Natural killer cell treated with Interleukin-12 subunit alpha and Interleukin-12 subunit beta and Interleukin-15 and Interleukin-18, amount 100 ng/mL, for 72 hours (primary cell): ENCODE results near the gene RING1. TPM values are rescaled to one million over a fixed set of nuclear protein-coding genes. Genes with fewer than 3 reads are reported as not detected.

Source experiments
- ATAC-seq, 2 donors: fragments of 150-1000 bp; cut with Tn5 transposase in 1 of 2; sonication (Bioruptor Pico), chemical (Tn5 transposase) in 1 of 2; 2 replicates each; pipeline ENCODE4 v1.10.0; 2021
- DNase-seq: peaks from one replicate; pipeline ENCODE4 v3.0.0; 2022; ENCODE audit warnings: low spot score
- H3K27ac Mint-ChIP-seq, 2 donors: 1 replicate in 1 of 2; 2 replicates in 1 of 2; pipeline ENCODE4 v1.8.0; 2022; ENCODE audit warnings: mixed read lengths in 2 of 2, mild to moderate bottlenecking in 1 of 2, moderate library complexity in 1 of 2
- H3K27me3 Mint-ChIP-seq, 2 donors: 1 replicate in 1 of 2; 2 replicates in 1 of 2; pipeline ENCODE4 v1.8.0; 2022; ENCODE audit warnings: mixed read lengths in 2 of 2
- H3K36me3 Mint-ChIP-seq: one replicate; pipeline ENCODE4 v1.8.0; 2022; ENCODE audit warnings: mixed read lengths
- H3K4me1 Mint-ChIP-seq, 2 donors: 1 replicate in 1 of 2; 2 replicates in 1 of 2; pipeline ENCODE4 v1.8.0; 2022; ENCODE audit warnings: low read depth in 2 of 2, mixed read lengths in 2 of 2, mild to moderate bottlenecking in 1 of 2
- H3K4me3 Mint-ChIP-seq: one replicate; pipeline ENCODE4 v1.8.0; 2022; ENCODE audit warnings: mixed read lengths
- H3K9me3 Mint-ChIP-seq: 2 replicates; pipeline ENCODE4 v1.8.0; 2022; ENCODE audit warnings: mixed read lengths
- total RNA-seq, 2 donors: library from RNA; stranded (reverse); gene quantifications; one replicate each; pipeline ENCODE4 v1.2.3, GENCODE V29; 2022

RING1 gene
- total RNA-seq, 2 donors from 2014 or later = 31.1 to 35.5 TPM

- DNase-seq (peak; percentile 39), ATAC-seq (no peak)
- H3K4me1 Mint-ChIP-seq = no peaks in the 10 kb centered on the region
- H3K27me3 Mint-ChIP-seq = peaks cover 0 to 5% of the 10 kb centered on the region in 2 donors
- H3K27ac Mint-ChIP-seq = no peak overlapping the region
- no peaks in the 10 kb centered on the region for H3K36me3 Mint-ChIP-seq
- no peaks in the 10 kb centered on the region for H3K9me3 Mint-ChIP-seq
- H3K4me3 Mint-ChIP-seq = no peak overlapping the region
These were observed 39.7 kb upstream of the RING1 start for GRCh38 chr6:33168639-33169038.

- no peaks in the 10 kb centered on the region for H3K27me3 Mint-ChIP-seq
- no peaks in the 10 kb centered on the region for H3K36me3 Mint-ChIP-seq
- no peak overlapping the region for H3K27ac Mint-ChIP-seq
- no peak for ATAC-seq
- H3K4me3 Mint-ChIP-seq = no peak overlapping the region
- H3K9me3 Mint-ChIP-seq = no peaks in the 10 kb centered on the region
- peak; percentile 53 for DNase-seq
- no peaks in the 10 kb centered on the region for H3K4me1 Mint-ChIP-seq
These were observed 38.8 kb upstream of the RING1 start for GRCh38 chr6:33169291-33170175.

GRCh38 chr6:33170176-33171015, 37.9 kb upstream of the RING1 start:
- H3K9me3 Mint-ChIP-seq = no peaks in the 10 kb centered on the region
- H3K4me1 Mint-ChIP-seq = no peaks in the 10 kb centered on the region
- ATAC-seq (no peak), DNase-seq (peak; percentile 50)
- H3K27ac Mint-ChIP-seq = no peak overlapping the region
- H3K4me3 Mint-ChIP-seq = no peak overlapping the region
- no peaks in the 10 kb centered on the region for H3K36me3 Mint-ChIP-seq
- H3K27me3 Mint-ChIP-seq = peaks cover 3 to 5% of the 10 kb centered on the region in 2 donors

- H3K4me1 Mint-ChIP-seq = no peaks in the 10 kb centered on the region
- H3K4me3 Mint-ChIP-seq = no peak overlapping the region
- no peak overlapping the region for H3K27ac Mint-ChIP-seq
- DNase-seq = peak; percentile 54
- H3K27me3 Mint-ChIP-seq = peaks cover 6 to 7% of the 10 kb centered on the region in 2 donors
- no peaks in the 10 kb centered on the region for H3K9me3 Mint-ChIP-seq
- no peak for ATAC-seq
- no peaks in the 10 kb centered on the region for H3K36me3 Mint-ChIP-seq
These were observed 37.1 kb upstream of the RING1 start for GRCh38 chr6:33171016-33171879.

GRCh38 chr6:33171880-33172687, 36.2 kb upstream of the RING1 start:
- no peaks in the 10 kb centered on the region for H3K9me3 Mint-ChIP-seq
- no peaks in the 10 kb centered on the region for H3K4me1 Mint-ChIP-seq
- H3K36me3 Mint-ChIP-seq = no peaks in the 10 kb centered on the region
- peaks cover 6 to 7% of the 10 kb centered on the region in 2 donors for H3K27me3 Mint-ChIP-seq
- peak overlapping the region in 1 of 2 donors; percentile 51 for H3K27ac Mint-ChIP-seq
- no peak overlapping the region for H3K4me3 Mint-ChIP-seq
- peak; percentile 46 for DNase-seq
- no peak for ATAC-seq

- ATAC-seq (no peak), DNase-seq (peak; percentile 53)
- Mint-ChIP-seq H3K4me3 (no peak overlapping the region), H3K27ac (peak overlapping the region in 1 of 2 donors; percentile 51), H3K9me3 (no peaks in the 10 kb centered on the region), H3K27me3 (peaks cover 6 to 7% of the 10 kb centered on the region in 2 donors), H3K4me1 (no peaks in the 10 kb centered on the region), H3K36me3 (no peaks in the 10 kb centered on the region)
These were observed 35.4 kb upstream of the RING1 start for GRCh38 chr6:33172688-33173534.

- Mint-ChIP-seq H3K27me3 (peaks cover 7 to 10% of the 10 kb centered on the region in 2 donors), H3K36me3 (no peaks in the 10 kb centered on the region), H3K4me3 (no peak overlapping the region), H3K4me1 (no peaks in the 10 kb centered on the region), H3K9me3 (no peaks in the 10 kb centered on the region), H3K27ac (peak overlapping the region in 1 of 2 donors; percentile 51)
- DNase-seq (peak; percentile 12), ATAC-seq (no peak)
These were observed 34.6 kb upstream of the RING1 start for GRCh38 chr6:33173535-33174180.

- peak overlapping the region in 1 of 2 donors; percentile 57 for H3K27ac Mint-ChIP-seq
- peak; percentile 55 for DNase-seq
- no peaks in the 10 kb centered on the region for H3K4me1 Mint-ChIP-seq
- H3K36me3 Mint-ChIP-seq = no peaks in the 10 kb centered on the region
- ATAC-seq = no peak
- peaks cover 7 to 10% of the 10 kb centered on the region in 2 donors for H3K27me3 Mint-ChIP-seq
- H3K9me3 Mint-ChIP-seq = no peaks in the 10 kb centered on the region
- H3K4me3 Mint-ChIP-seq = no peak overlapping the region
These were observed 33.5 kb upstream of the RING1 start for GRCh38 chr6:33174784-33175183.

- no peaks in the 10 kb centered on the region for H3K4me1 Mint-ChIP-seq
- peak overlapping the region in 1 of 2 donors; percentile 57 for H3K27ac Mint-ChIP-seq
- H3K27me3 Mint-ChIP-seq = peaks cover 7 to 10% of the 10 kb centered on the region in 2 donors
- H3K36me3 Mint-ChIP-seq = no peaks in the 10 kb centered on the region
- ATAC-seq (no peak), DNase-seq (peak; percentile 25)
- H3K9me3 Mint-ChIP-seq = no peaks in the 10 kb centered on the region
- H3K4me3 Mint-ChIP-seq = no peak overlapping the region
These were observed 32.7 kb upstream of the RING1 start for GRCh38 chr6:33175436-33176069.

GRCh38 chr6:33176906-33177305, 31.4 kb upstream of the RING1 start:
- no peaks in the 10 kb centered on the region for H3K36me3 Mint-ChIP-seq
- H3K4me1 Mint-ChIP-seq = no peaks in the 10 kb centered on the region
- no peak overlapping the region for H3K4me3 Mint-ChIP-seq
- no peak overlapping the region for H3K27ac Mint-ChIP-seq
- H3K27me3 Mint-ChIP-seq = peaks cover 7 to 10% of the 10 kb centered on the region in 2 donors
- DNase-seq (peak; percentile 15), ATAC-seq (no peak)
- H3K9me3 Mint-ChIP-seq = no peaks in the 10 kb centered on the region
